HepG2 (cell line): Measurements from ENCODE around the gene ING1. TPM values are rescaled to one million over a fixed set of nuclear protein-coding genes. Genes with fewer than 3 reads are reported as not detected.

Experiments used
- CHCHD3 ChIP-seq: sonication (generic); formaldehyde crosslinking; IDR thresholded peaks from 2 replicates; pipeline ENCODE4 v1.8.0; 2022; ENCODE audit warnings: mild to moderate bottlenecking, missing genetic modification reagents, moderate library complexity
- HNF4G ChIP-seq, 2 experiments: sonication (generic) in 1 of 2; formaldehyde crosslinking in 1 of 2; IDR thresholded peaks; 2 replicates each; pipeline versions ENCODE4 v1.4.0 to v1.6.1; 2011 to 2020; ENCODE audit warnings: borderline replicate concordance in 2 of 2, low read depth in 2 of 2, mild to moderate bottlenecking in 2 of 2, low read length in 1 of 2, missing genetic modification reagents in 1 of 2, moderate library complexity in 1 of 2
- KAT7 ChIP-seq: IDR thresholded peaks from 2 replicates; pipeline ENCODE4 v1.6.1; 2018; ENCODE audit warnings: borderline replicate concordance, missing compliant biosample characterization
- MIER3 ChIP-seq: IDR thresholded peaks from 2 replicates; pipeline ENCODE4 v1.6.1; 2016; ENCODE audit warnings: missing compliant biosample characterization, borderline replicate concordance
- NFE2L2 ChIP-seq: fragments of 150-350 bp; IDR thresholded peaks from 2 replicates; pipeline ENCODE4 v1.6.1; 2014; ENCODE audit warnings: low read length
- NR2C2 ChIP-seq: sonication (generic); formaldehyde crosslinking; IDR thresholded peaks from 2 replicates; pipeline ENCODE4 v1.4.0; 2020; ENCODE audit warnings: missing genetic modification reagents, mild to moderate bottlenecking, moderate library complexity, borderline replicate concordance
- POLR2AphosphoS5 ChIP-seq: IDR thresholded peaks from 2 replicates; pipeline ENCODE4 v1.6.1; 2012; ENCODE audit warnings: low read depth, low read length
- SMAD3 ChIP-seq: sonication (generic); formaldehyde crosslinking; IDR thresholded peaks from 2 replicates; pipeline ENCODE4 v1.4.0; 2020; ENCODE audit warnings: missing genetic modification reagents
- ZNF136 ChIP-seq: sonication (generic); formaldehyde crosslinking; IDR thresholded peaks from 2 replicates; pipeline ENCODE4 v1.8.1; 2022; ENCODE audit warnings: low read depth, mild to moderate bottlenecking, moderate library complexity, missing genetic modification reagents
- ZNF33A ChIP-seq: sonication (generic); formaldehyde crosslinking; IDR thresholded peaks from 2 replicates; pipeline ENCODE4 v1.5.1; 2020; ENCODE audit warnings: missing genetic modification reagents, mild to moderate bottlenecking, moderate library complexity, borderline replicate concordance
- ZNF468 ChIP-seq: sonication (generic); formaldehyde crosslinking; IDR thresholded peaks from 2 replicates; pipeline ENCODE4 v1.8.0; 2022; ENCODE audit warnings: mild to moderate bottlenecking, moderate library complexity, missing genetic modification reagents
- ZNF572 ChIP-seq: sonication (generic); formaldehyde crosslinking; IDR thresholded peaks from 2 replicates; pipeline ENCODE4 v1.5.1; 2020; ENCODE audit warnings: mild to moderate bottlenecking, missing genetic modification reagents
- ZNF775 ChIP-seq: sonication (generic); formaldehyde crosslinking; IDR thresholded peaks from 2 replicates; pipeline ENCODE4 v1.4.0; 2020; ENCODE audit warnings: missing genetic modification reagents, mild to moderate bottlenecking, moderate library complexity, borderline replicate concordance
- ZNF839 ChIP-seq: sonication (generic); formaldehyde crosslinking; IDR thresholded peaks from 2 replicates; pipeline ENCODE4 v1.4.0; 2020; ENCODE audit warnings: missing genetic modification reagents, mild to moderate bottlenecking, borderline replicate concordance
- polyA plus RNA-seq, 8 experiments: library from polyadenylated mRNA; depleted of rRNA in 3 of 8; stranded (reverse) in 7 of 8; unstranded in 1 of 8; fragments of >200 nt; fragmentation: Illumina TruSeq in 4 of 8; extraction: Trizol in 4 of 8; gene quantifications; 2 replicates each; pipeline versions ENCODE4 v1.2.1 to v1.2.3, GENCODE V29; 2011 to 2016; ENCODE audit warnings: low read depth in 4 of 8, missing spikeins in 1 of 8, mixed read lengths in 1 of 8; ENCODE audit not compliant: insufficient read depth in 1 of 8
- total RNA-seq, 5 experiments: library from RNA; depleted of rRNA; stranded (reverse); fragments of >200 nt; fragmentation: Illumina TruSeq; extraction: Trizol; gene quantifications; 2 replicates each; pipeline ENCODE4 v1.2.3, GENCODE V29; 2016; ENCODE audit warnings: low read depth in 1 of 5
- TF ChIP-seq, protein P1 (sequence below): sonication (generic); formaldehyde crosslinking; IDR thresholded peaks from 2 replicates; pipeline ENCODE4 v1.4.0; 2020; ENCODE audit warnings: missing genetic modification reagents
- TF ChIP-seq, protein P2 (sequence below): sonication (generic); IDR thresholded peaks from 2 replicates; pipeline ENCODE4 v1.6.1; 2016; ENCODE audit warnings: low read depth, borderline replicate concordance
- TF ChIP-seq, protein P3 (sequence below): IDR thresholded peaks from 2 replicates; pipeline ENCODE4 v1.6.1; 2016; ENCODE audit warnings: missing compliant biosample characterization, missing genetic modification reagents, borderline replicate concordance
- TF ChIP-seq, protein P4 (sequence below), 2 experiments: sonication (generic) in 1 of 2; formaldehyde crosslinking in 1 of 2; IDR thresholded peaks; 2 replicates each; pipeline versions ENCODE4 v1.4.0 to v1.6.1; 2016 to 2020; ENCODE audit warnings: borderline replicate concordance in 1 of 2, low read depth in 1 of 2, mild to moderate bottlenecking in 1 of 2, missing genetic modification reagents in 1 of 2
- TF ChIP-seq, protein P5 (sequence below): sonication (generic); formaldehyde crosslinking; IDR thresholded peaks from 2 replicates; pipeline ENCODE4 v1.4.0; 2020; ENCODE audit warnings: missing genetic modification reagents

The ING1 gene
- total and polyA plus RNA-seq, 2 of the 13 experiments (the other 11 are each of a cell fraction or from before 2014, with no cell fraction given): 8.1 to 16.1 TPM

DNA sequence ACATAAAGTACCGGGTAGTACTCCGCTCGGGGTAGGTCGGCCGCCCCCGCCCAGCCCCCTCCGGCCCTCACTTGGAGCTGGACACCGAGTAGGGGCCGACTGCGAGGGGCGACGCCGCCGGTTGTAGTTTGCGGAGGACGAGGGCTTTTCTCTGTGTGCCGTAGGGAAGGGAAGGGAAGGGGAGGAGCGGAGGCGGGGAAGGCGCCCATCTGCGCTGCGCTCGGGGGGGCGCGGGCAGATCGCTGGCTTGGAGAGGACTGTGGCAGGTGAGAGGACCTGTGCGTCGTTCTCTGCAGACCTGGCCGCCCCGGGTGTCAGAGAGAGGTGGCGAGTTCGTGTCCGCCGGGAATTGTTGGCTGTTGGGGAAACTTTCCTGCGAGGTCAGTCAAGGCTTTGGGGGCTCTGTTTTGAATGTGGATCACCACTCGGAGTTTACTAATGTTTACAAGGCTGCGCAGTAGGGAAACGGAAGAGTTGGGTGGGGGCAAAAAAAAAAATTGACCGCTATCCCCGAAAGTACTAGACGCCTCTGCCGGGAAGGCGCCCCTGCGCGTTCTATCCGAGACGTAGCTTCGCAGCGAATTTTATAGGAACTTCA is 1.4 kb downstream of the ING1 start (continued):
- TF ChIP-seq NFE2L2 (no peak), ZNF775 (no peak), POLR2AphosphoS5 (peak; percentile 100), CHCHD3 (no peak), KAT7 (CRISPR knock-in tag) (peak; percentile 57; the same call in 1 of the 2 replicates), ZNF136 (CRISPR knock-in tag) (no peak), ZNF572 (CRISPR knock-in tag) (no peak), HNF4G (IDR thresholded peaks at IDR 0.05; ENCODE audit: borderline replicate concordance, low read depth, low read length) (peak; percentile 5; the same call in 1 of the 2 replicates), HNF4G (CRISPR knock-in tag; IDR thresholded peaks at IDR 0.05; ENCODE audit: borderline replicate concordance, low read depth) (no peak), NR2C2 (CRISPR knock-in tag) (no peak; the same call in 1 of the 2 replicates), ZNF839 (CRISPR knock-in tag) (no peak; the same call in 1 of the 2 replicates), ZNF33A (CRISPR knock-in tag) (no peak), SMAD3 (CRISPR knock-in tag) (peak; percentile 50), MIER3 (CRISPR knock-in tag) (no peak), ZNF468 (CRISPR knock-in tag) (no peak)
- TF ChIP-seq, protein P1, sequence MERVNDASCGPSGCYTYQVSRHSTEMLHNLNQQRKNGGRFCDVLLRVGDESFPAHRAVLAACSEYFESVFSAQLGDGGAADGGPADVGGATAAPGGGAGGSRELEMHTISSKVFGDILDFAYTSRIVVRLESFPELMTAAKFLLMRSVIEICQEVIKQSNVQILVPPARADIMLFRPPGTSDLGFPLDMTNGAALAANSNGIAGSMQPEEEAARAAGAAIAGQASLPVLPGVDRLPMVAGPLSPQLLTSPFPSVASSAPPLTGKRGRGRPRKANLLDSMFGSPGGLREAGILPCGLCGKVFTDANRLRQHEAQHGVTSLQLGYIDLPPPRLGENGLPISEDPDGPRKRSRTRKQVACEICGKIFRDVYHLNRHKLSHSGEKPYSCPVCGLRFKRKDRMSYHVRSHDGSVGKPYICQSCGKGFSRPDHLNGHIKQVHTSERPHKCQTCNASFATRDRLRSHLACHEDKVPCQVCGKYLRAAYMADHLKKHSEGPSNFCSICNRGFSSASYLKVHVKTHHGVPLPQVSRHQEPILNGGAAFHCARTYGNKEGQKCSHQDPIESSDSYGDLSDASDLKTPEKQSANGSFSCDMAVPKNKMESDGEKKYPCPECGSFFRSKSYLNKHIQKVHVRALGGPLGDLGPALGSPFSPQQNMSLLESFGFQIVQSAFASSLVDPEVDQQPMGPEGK: peak; percentile 54
- TF ChIP-seq, protein P2, sequence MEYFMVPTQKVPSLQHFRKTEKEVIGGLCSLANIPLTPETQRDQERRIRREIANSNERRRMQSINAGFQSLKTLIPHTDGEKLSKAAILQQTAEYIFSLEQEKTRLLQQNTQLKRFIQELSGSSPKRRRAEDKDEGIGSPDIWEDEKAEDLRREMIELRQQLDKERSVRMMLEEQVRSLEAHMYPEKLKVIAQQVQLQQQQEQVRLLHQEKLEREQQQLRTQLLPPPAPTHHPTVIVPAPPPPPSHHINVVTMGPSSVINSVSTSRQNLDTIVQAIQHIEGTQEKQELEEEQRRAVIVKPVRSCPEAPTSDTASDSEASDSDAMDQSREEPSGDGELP: peak; percentile 10; the same call in 1 of the 2 replicates
- TF ChIP-seq, protein P3, sequence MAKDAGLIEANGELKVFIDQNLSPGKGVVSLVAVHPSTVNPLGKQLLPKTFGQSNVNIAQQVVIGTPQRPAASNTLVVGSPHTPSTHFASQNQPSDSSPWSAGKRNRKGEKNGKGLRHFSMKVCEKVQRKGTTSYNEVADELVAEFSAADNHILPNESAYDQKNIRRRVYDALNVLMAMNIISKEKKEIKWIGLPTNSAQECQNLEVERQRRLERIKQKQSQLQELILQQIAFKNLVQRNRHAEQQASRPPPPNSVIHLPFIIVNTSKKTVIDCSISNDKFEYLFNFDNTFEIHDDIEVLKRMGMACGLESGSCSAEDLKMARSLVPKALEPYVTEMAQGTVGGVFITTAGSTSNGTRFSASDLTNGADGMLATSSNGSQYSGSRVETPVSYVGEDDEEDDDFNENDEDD (CRISPR knock-in tag): no peak
- TF ChIP-seq, protein P4, sequence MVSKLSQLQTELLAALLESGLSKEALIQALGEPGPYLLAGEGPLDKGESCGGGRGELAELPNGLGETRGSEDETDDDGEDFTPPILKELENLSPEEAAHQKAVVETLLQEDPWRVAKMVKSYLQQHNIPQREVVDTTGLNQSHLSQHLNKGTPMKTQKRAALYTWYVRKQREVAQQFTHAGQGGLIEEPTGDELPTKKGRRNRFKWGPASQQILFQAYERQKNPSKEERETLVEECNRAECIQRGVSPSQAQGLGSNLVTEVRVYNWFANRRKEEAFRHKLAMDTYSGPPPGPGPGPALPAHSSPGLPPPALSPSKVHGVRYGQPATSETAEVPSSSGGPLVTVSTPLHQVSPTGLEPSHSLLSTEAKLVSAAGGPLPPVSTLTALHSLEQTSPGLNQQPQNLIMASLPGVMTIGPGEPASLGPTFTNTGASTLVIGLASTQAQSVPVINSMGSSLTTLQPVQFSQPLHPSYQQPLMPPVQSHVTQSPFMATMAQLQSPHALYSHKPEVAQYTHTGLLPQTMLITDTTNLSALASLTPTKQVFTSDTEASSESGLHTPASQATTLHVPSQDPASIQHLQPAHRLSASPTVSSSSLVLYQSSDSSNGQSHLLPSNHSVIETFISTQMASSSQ (IDR thresholded peaks at IDR 0.05; ENCODE audit: low read depth): no peak
- TF ChIP-seq, protein P4 (CRISPR knock-in tag; IDR thresholded peaks at IDR 0.05; ENCODE audit: borderline replicate concordance): 0 out of 2 replicates have a peak, but pooled peaks have one; percentile 44
- TF ChIP-seq, protein P5, sequence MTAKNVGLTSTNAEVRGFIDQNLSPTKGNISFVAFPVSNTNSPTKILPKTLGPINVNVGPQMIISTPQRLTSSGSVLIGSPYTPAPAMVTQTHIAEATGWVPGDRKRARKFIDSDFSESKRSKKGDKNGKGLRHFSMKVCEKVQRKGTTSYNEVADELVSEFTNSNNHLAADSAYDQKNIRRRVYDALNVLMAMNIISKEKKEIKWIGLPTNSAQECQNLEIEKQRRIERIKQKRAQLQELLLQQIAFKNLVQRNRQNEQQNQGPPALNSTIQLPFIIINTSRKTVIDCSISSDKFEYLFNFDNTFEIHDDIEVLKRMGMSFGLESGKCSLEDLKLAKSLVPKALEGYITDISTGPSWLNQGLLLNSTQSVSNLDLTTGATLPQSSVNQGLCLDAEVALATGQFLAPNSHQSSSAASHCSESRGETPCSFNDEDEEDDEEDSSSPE: no peak
